ENCODE results near the gene MEOX1.
A peak's percentile ranks its signal among the peaks of the same experiment; 100 is the strongest.
"Not testable (repeated sequence)": the region's sequence is repeated elsewhere in the genome, so short reads cannot be mapped to it uniquely, and the experiment has no call there.

Gene MEOX1

GRCh38 chr17:43604549-43604948, 57.2 kb downstream of the MEOX1 start:
- no peaks in the 10 kb centered on the region for H3K36me3 ChIP-seq (ENCODE audit: insufficient read depth, low read length)
- no peaks in the 10 kb centered on the region for H3K27me3 ChIP-seq (ENCODE audit: insufficient read depth, low read length)
- no peak overlapping the region for H2AFZ ChIP-seq (ENCODE audit: low read length, unreplicated experiment)
- H3K79me2 ChIP-seq (ENCODE audit: control insufficient read depth, insufficient read depth, low read length, unreplicated experiment), result no peaks in the 10 kb centered on the region
- no peak overlapping the region for H3K4me3 ChIP-seq (ENCODE audit: low read depth, low read length)
- H3K27ac ChIP-seq (ENCODE audit: low read depth, low read length), result no peak overlapping the region
- peaks cover 13% of the 10 kb centered on the region for H3K4me1 ChIP-seq (ENCODE audit: control insufficient read depth, insufficient read depth, low read length, unreplicated experiment)

- no peaks in the 10 kb centered on the region for H3K79me2 ChIP-seq (ENCODE audit: control insufficient read depth, insufficient read depth, low read length, unreplicated experiment)
- H3K4me1 ChIP-seq (ENCODE audit: control insufficient read depth, insufficient read depth, low read length, unreplicated experiment), result peaks cover 13% of the 10 kb centered on the region
- no peak overlapping the region for H3K4me3 ChIP-seq (ENCODE audit: low read depth, low read length)
- no peaks in the 10 kb centered on the region for H3K27me3 ChIP-seq (ENCODE audit: insufficient read depth, low read length)
- no peak overlapping the region for H2AFZ ChIP-seq (ENCODE audit: low read length, unreplicated experiment)
- no peaks in the 10 kb centered on the region for H3K36me3 ChIP-seq (ENCODE audit: insufficient read depth, low read length)
- no peak overlapping the region for H3K27ac ChIP-seq (ENCODE audit: low read depth, low read length)
Measured at GRCh38 chr17:43603321-43603720, 58.4 kb downstream of the MEOX1 start.

GRCh38 chr17:43602556-43602955, 59.2 kb downstream of the MEOX1 start:
- H2AFZ ChIP-seq (ENCODE audit: low read length, unreplicated experiment); H3K79me2 ChIP-seq (ENCODE audit: control insufficient read depth, insufficient read depth, low read length, unreplicated experiment); H3K36me3 ChIP-seq (ENCODE audit: insufficient read depth, low read length); H3K27me3 ChIP-seq (ENCODE audit: insufficient read depth, low read length); H3K4me3 ChIP-seq (ENCODE audit: low read depth, low read length); H3K27ac ChIP-seq (ENCODE audit: low read depth, low read length): not testable (repeated sequence)
- H3K4me1 ChIP-seq (ENCODE audit: control insufficient read depth, insufficient read depth, low read length, unreplicated experiment), result peaks cover 13% of the 10 kb centered on the region

- H3K4me1 ChIP-seq (ENCODE audit: control insufficient read depth, insufficient read depth, low read length, unreplicated experiment), result peaks cover 13% of the 10 kb centered on the region
- no peak overlapping the region for H2AFZ ChIP-seq (ENCODE audit: low read length, unreplicated experiment)
- H3K4me3 ChIP-seq (ENCODE audit: low read depth, low read length), result no peak overlapping the region
- H3K27me3 ChIP-seq (ENCODE audit: insufficient read depth, low read length), result no peaks in the 10 kb centered on the region
- no peak overlapping the region for H3K27ac ChIP-seq (ENCODE audit: low read depth, low read length)
- H3K79me2 ChIP-seq (ENCODE audit: control insufficient read depth, insufficient read depth, low read length, unreplicated experiment), result no peaks in the 10 kb centered on the region
- no peaks in the 10 kb centered on the region for H3K36me3 ChIP-seq (ENCODE audit: insufficient read depth, low read length)
Measured at GRCh38 chr17:43601280-43602039, 60.3 kb downstream of the MEOX1 start.

GRCh38 chr17:43599835-43600234, 61.9 kb downstream of the MEOX1 start:
- Histone ChIP-seq H3K4me1 (ENCODE audit: control insufficient read depth, insufficient read depth, low read length, unreplicated experiment) (peaks cover 13% of the 10 kb centered on the region), H3K4me3 (ENCODE audit: low read depth, low read length) (no peak overlapping the region), H3K27me3 (ENCODE audit: insufficient read depth, low read length) (no peaks in the 10 kb centered on the region), H2AFZ (ENCODE audit: low read length, unreplicated experiment) (no peak overlapping the region), H3K27ac (ENCODE audit: low read depth, low read length) (no peak overlapping the region), H3K79me2 (ENCODE audit: control insufficient read depth, insufficient read depth, low read length, unreplicated experiment) (no peaks in the 10 kb centered on the region), H3K36me3 (ENCODE audit: insufficient read depth, low read length) (no peaks in the 10 kb centered on the region)

GRCh38 chr17:43599046-43599395, 62.7 kb downstream of the MEOX1 start:
- H3K79me2 ChIP-seq (ENCODE audit: control insufficient read depth, insufficient read depth, low read length, unreplicated experiment), result no peaks in the 10 kb centered on the region
- H3K27me3 ChIP-seq (ENCODE audit: insufficient read depth, low read length), result no peaks in the 10 kb centered on the region
- H3K27ac ChIP-seq (ENCODE audit: low read depth, low read length), result no peak overlapping the region
- H2AFZ ChIP-seq (ENCODE audit: low read length, unreplicated experiment), result no peak overlapping the region
- peaks cover 13% of the 10 kb centered on the region for H3K4me1 ChIP-seq (ENCODE audit: control insufficient read depth, insufficient read depth, low read length, unreplicated experiment)
- no peak overlapping the region for H3K4me3 ChIP-seq (ENCODE audit: low read depth, low read length)
- H3K36me3 ChIP-seq (ENCODE audit: insufficient read depth, low read length), result no peaks in the 10 kb centered on the region

- H3K36me3 ChIP-seq (ENCODE audit: insufficient read depth, low read length), result no peaks in the 10 kb centered on the region
- H3K79me2 ChIP-seq (ENCODE audit: control insufficient read depth, insufficient read depth, low read length, unreplicated experiment), result no peaks in the 10 kb centered on the region
- no peak overlapping the region for H3K4me3 ChIP-seq (ENCODE audit: low read depth, low read length)
- no peak overlapping the region for H2AFZ ChIP-seq (ENCODE audit: low read length, unreplicated experiment)
- H3K27ac ChIP-seq (ENCODE audit: low read depth, low read length), result no peak overlapping the region
- no peaks in the 10 kb centered on the region for H3K27me3 ChIP-seq (ENCODE audit: insufficient read depth, low read length)
- peaks cover 13% of the 10 kb centered on the region for H3K4me1 ChIP-seq (ENCODE audit: control insufficient read depth, insufficient read depth, low read length, unreplicated experiment)
Measured at GRCh38 chr17:43598357-43599045, 63.2 kb downstream of the MEOX1 start.

- H3K27me3 ChIP-seq (ENCODE audit: insufficient read depth, low read length), result no peaks in the 10 kb centered on the region
- no peak overlapping the region for H3K27ac ChIP-seq (ENCODE audit: low read depth, low read length)
- no peak overlapping the region for H2AFZ ChIP-seq (ENCODE audit: low read length, unreplicated experiment)
- H3K36me3 ChIP-seq (ENCODE audit: insufficient read depth, low read length), result no peaks in the 10 kb centered on the region
- H3K4me1 ChIP-seq (ENCODE audit: control insufficient read depth, insufficient read depth, low read length, unreplicated experiment), result peaks cover 13% of the 10 kb centered on the region
- H3K4me3 ChIP-seq (ENCODE audit: low read depth, low read length), result no peak overlapping the region
- no peaks in the 10 kb centered on the region for H3K79me2 ChIP-seq (ENCODE audit: control insufficient read depth, insufficient read depth, low read length, unreplicated experiment)
Measured at GRCh38 chr17:43597624-43598356, 63.9 kb downstream of the MEOX1 start.

- no peak overlapping the region for H2AFZ ChIP-seq (ENCODE audit: low read length, unreplicated experiment)
- H3K4me1 ChIP-seq (ENCODE audit: control insufficient read depth, insufficient read depth, low read length, unreplicated experiment), result peaks cover 24% of the 10 kb centered on the region
- H3K27ac ChIP-seq (ENCODE audit: low read depth, low read length), result no peak overlapping the region
- H3K4me3 ChIP-seq (ENCODE audit: low read depth, low read length), result no peak overlapping the region
- H3K79me2 ChIP-seq (ENCODE audit: control insufficient read depth, insufficient read depth, low read length, unreplicated experiment), result no peaks in the 10 kb centered on the region
- H3K36me3 ChIP-seq (ENCODE audit: insufficient read depth, low read length), result no peaks in the 10 kb centered on the region
- H3K27me3 ChIP-seq (ENCODE audit: insufficient read depth, low read length), result no peaks in the 10 kb centered on the region
Measured at GRCh38 chr17:43595466-43595865, 66.3 kb downstream of the MEOX1 start.

GRCh38 chr17:43591779-43592562, 69.8 kb downstream of the MEOX1 start:
- Histone ChIP-seq H3K27me3 (ENCODE audit: insufficient read depth, low read length) (no peaks in the 10 kb centered on the region), H3K79me2 (ENCODE audit: control insufficient read depth, insufficient read depth, low read length, unreplicated experiment) (no peaks in the 10 kb centered on the region), H3K4me1 (ENCODE audit: control insufficient read depth, insufficient read depth, low read length, unreplicated experiment) (peaks cover 26% of the 10 kb centered on the region), H3K36me3 (ENCODE audit: insufficient read depth, low read length) (no peaks in the 10 kb centered on the region), H2AFZ (ENCODE audit: low read length, unreplicated experiment) (peak overlapping the region; percentile 58), H3K4me3 (ENCODE audit: low read depth, low read length) (peak overlapping the region; percentile 38), H3K27ac (ENCODE audit: low read depth, low read length) (peak overlapping the region; percentile 87)

All from ACC112 (cell line).